C4-2B (cell line): ENCODE data around the gene TRPC4.

Experiments used
- H3K27ac ChIP-seq: fragments of 450-650 bp; 2 replicates; pipeline ENCODE4 v1.5.1; 2017
- ZFX ChIP-seq: fragments of 450-650 bp; IDR thresholded peaks from 2 replicates; pipeline ENCODE4 v1.6.1; 2017
- TF ChIP-seq, protein P1 (sequence below): fragments of 450-650 bp; conservative IDR thresholded peaks from 2 replicates; pipeline ENCODE4 v1.5.1; 2017; ENCODE audit warnings: mild to moderate bottlenecking

TRPC4 gene

DNA sequence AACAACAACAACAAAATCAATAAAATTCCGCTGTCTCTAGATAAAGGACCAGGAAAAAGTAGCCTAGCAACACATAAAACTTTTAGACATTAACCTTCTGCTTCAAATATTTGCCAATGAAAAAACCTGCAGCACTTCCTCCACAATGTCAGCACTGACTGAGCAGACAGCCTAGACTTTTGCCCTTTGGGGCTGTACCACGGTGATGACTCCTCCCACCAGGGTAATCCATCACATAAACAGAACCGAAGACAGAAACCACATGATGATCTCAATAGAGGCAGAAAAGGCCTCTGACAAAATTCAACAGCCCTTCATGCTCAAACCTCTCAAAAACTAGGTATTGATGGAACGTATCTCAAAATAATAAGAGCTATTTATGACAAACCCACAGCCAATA, 30.2 kb upstream of the TRPC4 start:
- TF ChIP-seq, protein P1, sequence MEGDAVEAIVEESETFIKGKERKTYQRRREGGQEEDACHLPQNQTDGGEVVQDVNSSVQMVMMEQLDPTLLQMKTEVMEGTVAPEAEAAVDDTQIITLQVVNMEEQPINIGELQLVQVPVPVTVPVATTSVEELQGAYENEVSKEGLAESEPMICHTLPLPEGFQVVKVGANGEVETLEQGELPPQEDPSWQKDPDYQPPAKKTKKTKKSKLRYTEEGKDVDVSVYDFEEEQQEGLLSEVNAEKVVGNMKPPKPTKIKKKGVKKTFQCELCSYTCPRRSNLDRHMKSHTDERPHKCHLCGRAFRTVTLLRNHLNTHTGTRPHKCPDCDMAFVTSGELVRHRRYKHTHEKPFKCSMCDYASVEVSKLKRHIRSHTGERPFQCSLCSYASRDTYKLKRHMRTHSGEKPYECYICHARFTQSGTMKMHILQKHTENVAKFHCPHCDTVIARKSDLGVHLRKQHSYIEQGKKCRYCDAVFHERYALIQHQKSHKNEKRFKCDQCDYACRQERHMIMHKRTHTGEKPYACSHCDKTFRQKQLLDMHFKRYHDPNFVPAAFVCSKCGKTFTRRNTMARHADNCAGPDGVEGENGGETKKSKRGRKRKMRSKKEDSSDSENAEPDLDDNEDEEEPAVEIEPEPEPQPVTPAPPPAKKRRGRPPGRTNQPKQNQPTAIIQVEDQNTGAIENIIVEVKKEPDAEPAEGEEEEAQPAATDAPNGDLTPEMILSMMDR, result no peak
- no peak for TF ChIP-seq ZFX
- no peak overlapping the region for H3K27ac ChIP-seq

DNA sequence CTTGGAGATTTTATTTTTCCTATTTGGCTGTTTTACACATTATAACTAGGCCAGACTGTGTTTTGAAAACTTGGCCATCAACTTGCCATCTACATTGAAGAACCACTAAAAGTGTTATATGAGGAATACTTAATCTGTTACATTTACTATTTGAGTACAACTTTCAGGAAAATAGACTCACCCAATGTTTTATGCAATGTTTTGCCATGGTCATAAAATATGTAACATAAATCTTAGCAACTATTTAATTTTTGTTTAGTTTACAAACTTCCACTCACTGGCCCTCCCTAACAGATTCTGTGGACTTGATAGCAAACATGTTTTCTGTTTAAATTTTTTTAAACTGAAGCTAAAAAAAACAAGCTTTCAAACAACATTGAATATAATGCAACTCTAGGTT, 23.7 kb upstream of the TRPC4 start:
- TF ChIP-seq ZFX, result no peak
- H3K27ac ChIP-seq, result no peak overlapping the region

DNA sequence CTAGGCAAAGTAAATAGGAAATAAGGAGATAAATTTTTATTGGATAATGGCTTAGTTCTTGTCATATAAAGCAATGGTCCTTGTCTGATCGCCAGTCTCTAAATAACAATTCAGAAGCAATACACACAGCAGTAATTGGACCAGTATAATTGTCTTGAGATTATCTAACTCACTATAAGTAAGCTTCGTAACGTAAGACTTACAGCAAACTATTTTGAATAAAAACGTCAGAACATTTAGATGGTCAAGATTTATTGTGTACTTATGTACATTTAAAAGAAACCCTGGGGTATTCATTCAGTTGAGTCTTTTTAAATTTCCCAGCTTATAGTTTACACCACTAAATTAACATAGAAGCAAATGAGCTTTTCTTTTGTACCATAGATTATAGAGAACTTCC, 20.2 kb upstream of the TRPC4 start:
- TF ChIP-seq ZFX, result no peak
- TF ChIP-seq, protein P1, result no peak

DNA sequence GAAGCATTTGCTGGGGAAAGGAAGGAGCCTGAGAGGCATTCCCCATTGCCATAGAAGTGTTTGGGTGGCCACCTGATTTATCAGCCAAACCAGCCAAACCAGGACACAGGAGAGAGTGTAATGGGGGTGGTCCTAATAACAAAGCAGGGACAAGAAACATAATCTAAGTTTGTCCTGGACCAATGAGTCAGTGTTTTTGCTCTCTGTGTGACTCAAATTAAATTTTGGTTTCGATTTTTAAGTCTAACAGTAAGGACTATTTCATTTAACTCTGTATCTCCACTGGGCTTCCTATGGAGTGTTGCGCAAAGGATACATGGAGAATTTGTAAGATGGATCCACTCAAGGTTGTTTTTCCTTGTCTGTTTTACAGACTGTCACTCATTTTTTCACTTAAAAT, 19.5 kb upstream of the TRPC4 start:
- no peak overlapping the region for H3K27ac ChIP-seq

More for the DNA sequence above, 20.2 kb upstream of the TRPC4 start:
- no peak overlapping the region for H3K27ac ChIP-seq

DNA sequence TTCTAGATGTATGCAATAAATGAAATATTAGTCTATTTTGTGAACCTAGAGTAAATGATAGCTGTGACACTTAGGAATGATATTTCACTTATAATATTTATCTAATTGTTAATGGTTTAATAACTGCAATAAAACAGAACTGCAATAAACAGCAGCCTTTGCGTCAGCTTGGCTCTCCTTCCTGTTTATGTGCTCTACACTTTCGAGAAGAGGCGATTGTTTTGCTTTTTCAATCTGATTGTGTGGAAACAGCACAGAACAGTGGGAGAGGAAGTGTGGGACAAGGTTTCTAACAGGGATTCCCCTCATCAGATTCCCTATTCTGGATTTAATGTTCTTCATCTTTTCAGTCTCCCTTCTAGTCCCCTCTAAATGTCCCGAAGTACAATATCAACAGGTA, 17.3 kb upstream of the TRPC4 start:
- H3K27ac ChIP-seq, result no peak overlapping the region

More for the DNA sequence above, 19.5 kb upstream of the TRPC4 start:
- TF ChIP-seq ZFX, result no peak
- TF ChIP-seq, protein P1, result no peak

DNA sequence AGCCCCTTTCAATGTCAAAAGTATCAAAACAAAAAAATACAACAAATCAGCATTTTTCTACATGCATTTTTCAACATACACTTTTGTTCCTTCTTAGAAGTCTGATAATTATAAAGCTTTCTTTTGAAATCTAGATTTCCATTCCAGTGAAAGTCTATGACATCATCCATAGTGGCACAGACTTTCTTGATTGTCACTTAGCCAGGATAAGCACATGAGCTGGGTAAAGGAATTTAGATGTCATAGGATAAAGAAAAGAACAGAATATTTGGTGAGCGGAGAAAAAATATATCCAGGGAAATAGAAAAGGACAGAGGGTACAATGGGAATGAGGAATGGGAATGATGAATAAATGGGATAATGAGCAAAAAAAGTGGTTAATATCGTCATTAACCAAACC, 15.1 kb upstream of the TRPC4 start:
- no peak overlapping the region for H3K27ac ChIP-seq
- TF ChIP-seq, protein P1, result no peak
- no peak for TF ChIP-seq ZFX

More for the DNA sequence above, 17.3 kb upstream of the TRPC4 start:
- TF ChIP-seq, protein P1, result no peak
- TF ChIP-seq ZFX, result no peak

DNA sequence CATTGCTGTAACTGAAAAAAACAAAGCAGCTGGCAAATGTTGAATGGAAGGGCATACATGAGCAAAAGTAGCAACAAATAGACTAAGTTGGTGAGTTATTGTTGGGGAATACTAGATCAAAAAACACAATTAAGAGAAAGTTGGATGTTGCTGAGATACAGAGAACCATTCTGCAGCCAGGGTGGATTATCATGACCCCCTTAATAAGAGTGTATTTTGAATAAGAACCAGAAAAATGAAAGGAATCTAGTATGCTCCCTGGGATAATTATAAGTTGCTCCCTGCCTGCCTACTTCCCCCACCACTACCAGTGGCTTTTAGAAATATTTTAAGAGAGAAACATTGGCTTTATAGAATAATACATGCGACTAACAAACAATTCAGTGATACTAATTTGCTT, 14.5 kb upstream of the TRPC4 start:
- no peak overlapping the region for H3K27ac ChIP-seq
- TF ChIP-seq, protein P1, result no peak
- no peak for TF ChIP-seq ZFX

DNA sequence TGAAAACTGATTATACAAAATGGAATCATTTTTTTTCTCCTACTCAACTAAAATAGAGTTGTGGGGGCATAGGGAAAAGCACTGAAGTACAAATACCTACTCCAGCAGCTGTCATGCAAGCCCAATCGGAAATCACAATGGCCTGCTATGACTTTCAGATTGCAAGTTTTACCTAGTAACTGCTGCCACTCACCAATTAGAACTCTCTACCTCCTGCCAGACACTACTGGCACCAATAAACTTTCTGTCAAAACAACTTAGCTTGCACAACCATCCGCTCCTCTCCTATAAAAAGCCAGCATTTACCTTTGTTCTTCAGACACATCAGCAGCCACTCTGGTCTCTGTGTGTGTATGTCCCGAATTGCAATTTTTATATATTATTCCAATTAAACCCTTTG, 9.3 kb upstream of the TRPC4 start:
- H3K27ac ChIP-seq, result no peak overlapping the region
- TF ChIP-seq ZFX, result no peak
- TF ChIP-seq, protein P1, result no peak
